Esophagus muscularis mucosa (tissue), 3 donors: ENCODE measurements around the gene DLX4.

Source experiments
- CTCF ChIP-seq, 3 experiments: fragments of 200-600 bp in 2 of 3; fragments of 450-650 bp in 1 of 3; sonication (generic) in 2 of 3; IDR thresholded peaks; one replicate each; pipeline ENCODE4 v1.5.1; 2017 to 2019; ENCODE audit warnings: antibody characterized with exemption in 3 of 3, mild to moderate bottlenecking in 2 of 3, moderate library complexity in 1 of 3
- POLR2A ChIP-seq: fragments of 450-650 bp; IDR thresholded peaks from one replicate; pipeline ENCODE4 v1.6.1; 2017; ENCODE audit warnings: antibody characterized with exemption, moderate library complexity, mild to moderate bottlenecking, low read depth
- POLR2AphosphoS5 ChIP-seq, 2 donors: sonication (generic); formaldehyde crosslinking; IDR thresholded peaks; one replicate each; pipeline ENCODE4 v1.6.1; 2017; ENCODE audit warnings: antibody characterized with exemption in 2 of 2

- TF ChIP-seq CTCF (IDR thresholded peaks at IDR 0.05): no peak
- no peak for TF ChIP-seq POLR2A
- TF ChIP-seq POLR2AphosphoS5 (IDR thresholded peaks at IDR 0.05): no peak
These were observed 44.4 kb upstream of the DLX4 start for GRCh38 chr17:49924589-49924988.
